Suppressor macrophage (primary cell): ENCODE measurements around the gene CYP26A1.

ENCODE experiments used
- DNase-seq, 4 experiments: peaks; one replicate each; pipeline ENCODE4 v3.0.0-alpha.2; 2020 to 2022

Gene CYP26A1

DNA sequence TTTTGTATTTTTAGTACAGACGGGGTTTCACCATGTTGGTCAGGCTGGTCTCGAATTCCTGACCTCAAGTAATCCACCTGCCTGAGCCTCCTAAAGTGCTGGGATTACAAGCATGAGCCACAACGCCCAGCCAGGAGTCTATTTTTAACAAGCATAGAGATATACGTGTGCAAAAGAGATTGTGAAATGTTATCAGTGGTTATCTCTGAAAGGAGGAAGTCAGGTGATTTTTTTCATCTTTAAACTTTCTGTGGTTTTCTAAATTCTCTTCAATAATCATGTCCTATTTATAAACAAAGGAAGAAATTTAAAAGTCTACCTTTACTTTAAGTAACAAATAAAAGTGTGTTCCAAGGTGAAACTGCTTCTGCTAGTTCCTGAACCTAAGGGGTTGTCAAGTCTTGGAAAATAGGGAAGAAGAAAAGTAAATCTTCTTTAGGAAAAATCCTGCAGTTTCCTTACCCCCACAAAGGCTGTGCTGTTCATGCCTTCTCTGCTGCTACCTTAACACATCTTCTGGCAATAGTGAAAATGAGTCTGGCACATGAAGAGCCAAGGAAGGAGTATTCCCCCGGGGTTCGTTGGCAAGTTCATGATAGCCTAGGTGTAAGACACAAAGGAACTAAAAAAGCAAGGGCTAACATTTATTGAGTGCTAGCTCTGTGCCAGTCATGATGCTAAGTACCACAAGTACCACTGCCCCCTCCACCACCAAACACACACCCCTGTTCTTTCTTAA, 51.1 kb downstream of the CYP26A1 start:
- DNase-seq: peak in 1 of 4 experiments; percentile 8

DNA sequence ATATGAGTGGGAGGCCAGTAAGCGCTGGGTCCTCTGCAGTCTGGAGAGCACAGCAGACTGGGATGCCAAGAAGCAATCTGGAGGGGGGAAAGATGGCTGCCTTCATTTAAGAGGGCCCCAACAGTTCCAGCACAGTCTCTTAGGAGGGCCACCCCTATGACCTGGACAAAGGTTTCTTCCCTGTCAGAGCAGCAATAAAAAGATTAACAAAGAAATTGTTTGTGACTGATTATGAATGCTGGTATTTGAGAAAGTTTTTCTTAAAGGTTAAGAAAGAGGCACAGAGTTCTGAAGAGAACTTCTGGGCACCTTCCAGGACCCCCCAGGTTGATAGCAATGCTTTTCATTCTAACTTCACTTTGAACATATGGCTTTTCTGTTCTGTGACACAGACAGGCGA, 52.3 kb downstream of the CYP26A1 start:
- DNase-seq: no peak

DNA sequence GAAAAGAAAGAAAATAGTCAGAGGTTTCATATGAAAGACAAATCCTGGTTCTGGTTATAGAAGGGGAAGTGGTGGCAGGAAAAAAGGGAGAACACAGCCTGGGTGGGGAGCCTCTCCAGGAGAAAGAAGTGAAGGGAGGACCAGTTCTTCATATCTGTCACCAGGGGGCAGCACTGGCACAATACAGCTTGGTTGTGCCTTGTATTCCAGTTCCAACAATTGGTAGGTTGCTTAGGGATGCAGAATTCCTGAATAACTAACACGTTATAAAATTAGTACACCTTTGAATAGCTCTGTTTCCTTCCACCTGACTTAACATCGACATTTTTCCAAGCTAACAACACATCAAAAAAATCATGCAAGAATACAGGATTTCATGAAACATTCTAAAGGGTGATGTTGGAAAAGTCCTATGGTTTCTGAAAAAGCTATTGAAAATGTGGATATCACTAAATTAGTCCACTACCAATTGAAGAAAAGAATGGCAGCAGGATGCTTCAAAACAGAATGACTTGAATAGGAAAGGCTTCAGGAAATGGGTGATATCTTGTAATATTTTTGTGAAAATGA, 52.9 kb downstream of the CYP26A1 start:
- peak; percentile 13 to 43 (median 22) for DNase-seq
